Measurements from ENCODE around the gene TUBA8. TPM values are rescaled to one million over a fixed set of nuclear protein-coding genes. Genes with fewer than 3 reads are reported as not detected.
A peak's percentile ranks its signal among the peaks of the same experiment; 100 is the strongest.

TUBA8 gene
- total RNA-seq, 1 experiment from 2014 or later: 2.6 TPM

- intact Hi-C loops (cut with micrococcal nuclease; ENCODE audit: unreplicated experiment): no loop called here
- Mint-ChIP-seq H3K4me3 (ENCODE audit: low read depth, unreplicated experiment) (no peak overlapping the region), H3K36me3 (ENCODE audit: insufficient read depth, unreplicated experiment) (no peaks in the 10 kb centered on the region), H3K4me1 (ENCODE audit: low read depth, unreplicated experiment) (peaks cover 3% of the 10 kb centered on the region), H3K27me3 (ENCODE audit: unreplicated experiment) (peaks cover 7% of the 10 kb centered on the region), H3K27ac (ENCODE audit: unreplicated experiment) (no peak overlapping the region), H3K9me3 (ENCODE audit: low read depth, unreplicated experiment) (no peaks in the 10 kb centered on the region)
- CTCF ChIA-PET: interaction anchor here (0.8 kb wide), 1 partner anchor 16 kb away, joined by 3 read pairs; no protein-coding TSS in a partner anchor
- no TSS peak for BruUV-seq (replicated peaks)
- no peak for TF ChIP-seq CTCF (IDR thresholded peaks at IDR 0.05; ENCODE audit: unreplicated experiment)
- DNase-seq: no peak
These were observed 5.3 kb downstream of the TUBA8 start for GRCh38 chr22:18115906-18116371.

- Mint-ChIP-seq H3K4me3 (ENCODE audit: low read depth, unreplicated experiment) (no peak overlapping the region), H3K9me3 (ENCODE audit: low read depth, unreplicated experiment) (no peaks in the 10 kb centered on the region), H3K27me3 (ENCODE audit: unreplicated experiment) (no peaks in the 10 kb centered on the region), H3K27ac (ENCODE audit: unreplicated experiment) (no peak overlapping the region), H3K36me3 (ENCODE audit: insufficient read depth, unreplicated experiment) (no peaks in the 10 kb centered on the region), H3K4me1 (ENCODE audit: low read depth, unreplicated experiment) (no peaks in the 10 kb centered on the region)
- no peak for DNase-seq
- CTCF ChIA-PET: no interaction called here
- no peak for TF ChIP-seq CTCF (IDR thresholded peaks at IDR 0.05; ENCODE audit: unreplicated experiment)
- intact Hi-C loops (cut with micrococcal nuclease; ENCODE audit: unreplicated experiment): no loop called here
- BruUV-seq (replicated peaks): no TSS peak
These were observed 6.0 kb downstream of the TUBA8 start for GRCh38 chr22:18116634-18117033.

GRCh38 chr22:18118345-18118915 lies 7.8 kb downstream of the TUBA8 start:
- BruUV-seq (replicated peaks): no TSS peak
- DNase-seq: no peak
- H3K27ac Mint-ChIP-seq (ENCODE audit: unreplicated experiment): no peak overlapping the region
- H3K4me1 Mint-ChIP-seq (ENCODE audit: low read depth, unreplicated experiment): no peaks in the 10 kb centered on the region
- H3K4me3 Mint-ChIP-seq (ENCODE audit: low read depth, unreplicated experiment): no peak overlapping the region
- CTCF ChIA-PET: interaction anchor here (0.5 kb wide), 1 partner anchor 8 kb away, joined by 3 read pairs; no protein-coding TSS in a partner anchor
- H3K36me3 Mint-ChIP-seq (ENCODE audit: insufficient read depth, unreplicated experiment): no peaks in the 10 kb centered on the region
- TF ChIP-seq CTCF (IDR thresholded peaks at IDR 0.05; ENCODE audit: unreplicated experiment): no peak
- intact Hi-C loops (cut with micrococcal nuclease; ENCODE audit: unreplicated experiment): no loop called here
- no peaks in the 10 kb centered on the region for H3K27me3 Mint-ChIP-seq (ENCODE audit: unreplicated experiment)
- H3K9me3 Mint-ChIP-seq (ENCODE audit: low read depth, unreplicated experiment): no peaks in the 10 kb centered on the region

GRCh38 chr22:18119409-18120110 lies 9.0 kb downstream of the TUBA8 start:
- CTCF ChIA-PET: interaction anchor here (1.0 kb wide), 1 partner anchor 24 kb away, joined by 3 read pairs; no protein-coding TSS in a partner anchor
- intact Hi-C loops (cut with micrococcal nuclease; ENCODE audit: unreplicated experiment): no loop called here
- H3K4me1 Mint-ChIP-seq (ENCODE audit: low read depth, unreplicated experiment): no peaks in the 10 kb centered on the region
- H3K36me3 Mint-ChIP-seq (ENCODE audit: insufficient read depth, unreplicated experiment): no peaks in the 10 kb centered on the region
- DNase-seq: peak; percentile 3
- no peak overlapping the region for H3K27ac Mint-ChIP-seq (ENCODE audit: unreplicated experiment)
- no peaks in the 10 kb centered on the region for H3K27me3 Mint-ChIP-seq (ENCODE audit: unreplicated experiment)
- H3K9me3 Mint-ChIP-seq (ENCODE audit: low read depth, unreplicated experiment): no peaks in the 10 kb centered on the region
- no peak for TF ChIP-seq CTCF (IDR thresholded peaks at IDR 0.05; ENCODE audit: unreplicated experiment)
- H3K4me3 Mint-ChIP-seq (ENCODE audit: low read depth, unreplicated experiment): no peak overlapping the region
- BruUV-seq (replicated peaks): no TSS peak

Measured in Calu3 (cell line).